Fibroblast of lung (primary cell): ENCODE measurements around the gene MYL12A. TPM values are rescaled to one million over a fixed set of nuclear protein-coding genes. Genes with fewer than 3 reads are reported as not detected.

Experiments used
- DNase-seq, 2 donors: peaks; one replicate each; pipeline versions ENCODE4 v3.0.0 to v3.0.0-alpha.2; 2010; ENCODE audit warnings: low read depth in 2 of 2
- H2AFZ ChIP-seq: 2 replicates; pipeline ENCODE4 v1.5.1; 2012; ENCODE audit warnings: low read length, control low read depth, inconsistent platforms
- H3K27ac ChIP-seq: 2 replicates; pipeline ENCODE4 v1.5.1; 2011; ENCODE audit warnings: low read length, control low read depth; ENCODE audit not compliant: insufficient read depth
- H3K27me3 ChIP-seq: 2 replicates; pipeline ENCODE4 v1.5.1; 2011; ENCODE audit warnings: mild to moderate bottlenecking, low read length; ENCODE audit not compliant: control insufficient read depth, insufficient read depth
- H3K36me3 ChIP-seq: 2 replicates; pipeline ENCODE4 v1.5.1; 2011; ENCODE audit warnings: low read length; ENCODE audit not compliant: control insufficient read depth, insufficient read depth
- H3K4me1 ChIP-seq: 2 replicates; pipeline ENCODE4 v1.5.1; 2011; ENCODE audit warnings: low read length; ENCODE audit not compliant: control insufficient read depth, insufficient read depth; ENCODE audit errors: extremely low read depth
- H3K4me2 ChIP-seq: 2 replicates; pipeline ENCODE4 v1.5.1; 2011; ENCODE audit warnings: low read length, control low read depth; ENCODE audit not compliant: insufficient read depth; ENCODE audit errors: extremely low read depth
- H3K4me3 ChIP-seq, 4 experiments: fragments of 200-600 bp in 1 of 4; sonication (generic) in 1 of 4; replicated peaks in 1 of 4; 2 replicates each; pipeline ENCODE4 v1.5.1; 2011 to 2016; ENCODE audit warnings: low read length in 4 of 4, low read depth in 3 of 4, mild to moderate bottlenecking in 3 of 4, control low read depth in 2 of 4, inconsistent platforms in 1 of 4, mixed read lengths in 1 of 4; ENCODE audit not compliant: insufficient read depth in 1 of 4; ENCODE audit errors: control extremely low read depth in 1 of 4
- H3K79me2 ChIP-seq: 2 replicates; pipeline ENCODE4 v1.5.1; 2012; ENCODE audit warnings: mild to moderate bottlenecking, low read length, inconsistent platforms; ENCODE audit not compliant: control insufficient read depth, insufficient read depth
- H3K9ac ChIP-seq: 2 replicates; pipeline ENCODE4 v1.5.1; 2011; ENCODE audit warnings: mild to moderate bottlenecking, low read length, control low read depth; ENCODE audit not compliant: insufficient read depth
- H3K9me3 ChIP-seq: 2 replicates; pipeline ENCODE4 v1.5.1; 2012; ENCODE audit warnings: low read depth, low read length; ENCODE audit not compliant: control insufficient read depth, insufficient read depth
- H4K20me1 ChIP-seq: 2 replicates; pipeline ENCODE4 v1.5.1; 2011; ENCODE audit warnings: low read length; ENCODE audit not compliant: control insufficient read depth, insufficient read depth; ENCODE audit errors: extremely low read depth
- EZH2 ChIP-seq: IDR thresholded peaks from 2 replicates; pipeline ENCODE4 v1.5.1; 2012; ENCODE audit warnings: low read length, control low read depth, mild to moderate bottlenecking; ENCODE audit errors: missing control alignments
- polyA plus RNA-seq, 2 donors: library from polyadenylated mRNA; depleted of rRNA in 1 of 2; stranded (reverse) in 1 of 2; unstranded in 1 of 2; fragments of >200 nt; gene quantifications; 2 replicates each; pipeline ENCODE4 v1.2.1, GENCODE V29; 2011 to 2012; ENCODE audit warnings: missing spikeins in 1 of 2
- total RNA-seq: library from RNA; depleted of rRNA; stranded (reverse); fragments of >200 nt; gene quantifications from 2 replicates; pipeline ENCODE4 v1.2.1, GENCODE V29; 2014
- TF ChIP-seq, protein P1 (sequence below), 2 donors: IDR thresholded peaks in 1 of 2; conservative IDR thresholded peaks in 1 of 2; 1 replicate in 1 of 2; 2 replicates in 1 of 2; pipeline ENCODE4 v1.5.1; 2011 to 2012; ENCODE audit warnings: low read length in 2 of 2, control low read depth in 1 of 2, inconsistent platforms in 1 of 2, low read depth in 1 of 2, mild to moderate bottlenecking in 1 of 2

The MYL12A gene
- total and polyA plus RNA-seq, 2 donors (not counting 1 experiment from before 2014, with no cell fraction given), result 826 to 1,436 TPM

DNA sequence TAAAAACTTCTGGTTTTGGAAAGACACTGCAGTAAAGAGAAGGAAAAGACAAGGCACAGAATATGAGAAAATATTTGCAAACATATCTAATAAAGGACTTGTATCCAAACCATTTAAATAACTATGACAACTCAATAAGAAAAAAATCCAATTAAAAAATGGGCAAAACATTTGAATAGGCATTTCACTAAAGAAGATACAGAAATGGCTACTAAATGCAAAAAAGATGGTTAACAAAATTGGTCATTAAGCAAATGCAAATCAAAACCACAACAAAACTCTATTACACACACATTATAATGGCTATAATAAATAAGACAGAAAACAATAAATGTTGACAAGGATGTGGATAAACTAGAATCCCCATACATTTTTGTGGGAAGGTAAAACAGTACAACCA, 42.4 kb upstream of the MYL12A start:
- Histone ChIP-seq H3K27ac (no peak overlapping the region), H3K9me3 (no peaks in the 10 kb centered on the region)

DNA sequence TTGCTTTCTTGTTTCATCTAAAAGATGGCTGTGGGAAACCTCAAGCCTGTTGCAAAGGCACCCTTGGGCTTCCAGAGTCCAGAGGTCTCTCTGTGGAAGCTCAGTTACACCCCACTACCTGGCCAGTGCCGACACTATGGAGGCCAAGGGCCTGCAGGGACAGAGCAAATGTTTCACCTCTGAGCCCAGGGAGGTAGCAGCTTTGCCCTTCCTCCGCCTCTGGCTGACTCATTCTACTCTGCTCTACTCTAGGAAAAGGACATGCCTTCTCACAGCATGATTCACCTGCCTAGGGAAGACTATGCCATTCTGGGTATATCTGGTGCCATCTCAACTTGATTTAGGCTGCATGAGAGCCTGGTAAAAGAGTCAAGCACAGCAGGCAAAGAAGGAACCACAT, 40.0 kb upstream of the MYL12A start:
- Histone ChIP-seq H3K4me3 (no peak overlapping the region), H3K9ac (no peak overlapping the region), H3K27me3 (no peaks in the 10 kb centered on the region), H2AFZ (no peak overlapping the region), H3K9me3 (no peaks in the 10 kb centered on the region), H3K27ac (no peak overlapping the region), H4K20me1 (no peaks in the 10 kb centered on the region), H3K79me2 (no peaks in the 10 kb centered on the region), H3K4me1 (peaks cover 3% of the 10 kb centered on the region), H3K4me2 (no peak overlapping the region), H3K36me3 (no peaks in the 10 kb centered on the region)
- DNase-seq, result no peak
- TF ChIP-seq, protein P1, sequence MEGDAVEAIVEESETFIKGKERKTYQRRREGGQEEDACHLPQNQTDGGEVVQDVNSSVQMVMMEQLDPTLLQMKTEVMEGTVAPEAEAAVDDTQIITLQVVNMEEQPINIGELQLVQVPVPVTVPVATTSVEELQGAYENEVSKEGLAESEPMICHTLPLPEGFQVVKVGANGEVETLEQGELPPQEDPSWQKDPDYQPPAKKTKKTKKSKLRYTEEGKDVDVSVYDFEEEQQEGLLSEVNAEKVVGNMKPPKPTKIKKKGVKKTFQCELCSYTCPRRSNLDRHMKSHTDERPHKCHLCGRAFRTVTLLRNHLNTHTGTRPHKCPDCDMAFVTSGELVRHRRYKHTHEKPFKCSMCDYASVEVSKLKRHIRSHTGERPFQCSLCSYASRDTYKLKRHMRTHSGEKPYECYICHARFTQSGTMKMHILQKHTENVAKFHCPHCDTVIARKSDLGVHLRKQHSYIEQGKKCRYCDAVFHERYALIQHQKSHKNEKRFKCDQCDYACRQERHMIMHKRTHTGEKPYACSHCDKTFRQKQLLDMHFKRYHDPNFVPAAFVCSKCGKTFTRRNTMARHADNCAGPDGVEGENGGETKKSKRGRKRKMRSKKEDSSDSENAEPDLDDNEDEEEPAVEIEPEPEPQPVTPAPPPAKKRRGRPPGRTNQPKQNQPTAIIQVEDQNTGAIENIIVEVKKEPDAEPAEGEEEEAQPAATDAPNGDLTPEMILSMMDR (conservative IDR thresholded peaks at IDR 0.05 in 1 of 2, IDR thresholded peaks at IDR 0.05 in 1 of 2; ENCODE audit: low read depth in 1 of 2, low read length in 2 of 2), result no peak
- TF ChIP-seq EZH2, result no peak

More for the DNA sequence above, 42.4 kb upstream of the MYL12A start:
- Histone ChIP-seq H3K4me3 (no peak overlapping the region), H3K79me2 (no peaks in the 10 kb centered on the region), H3K9ac (no peak overlapping the region), H3K4me1 (no peaks in the 10 kb centered on the region), H3K36me3 (no peaks in the 10 kb centered on the region), H3K4me2 (no peak overlapping the region), H3K27me3 (no peaks in the 10 kb centered on the region), H4K20me1 (no peaks in the 10 kb centered on the region), H2AFZ (no peak overlapping the region)
- no peak for TF ChIP-seq EZH2
- TF ChIP-seq, protein P1 (conservative IDR thresholded peaks at IDR 0.05 in 1 of 2, IDR thresholded peaks at IDR 0.05 in 1 of 2; ENCODE audit: low read depth in 1 of 2, low read length in 2 of 2), result no peak
- no peak for DNase-seq

DNA sequence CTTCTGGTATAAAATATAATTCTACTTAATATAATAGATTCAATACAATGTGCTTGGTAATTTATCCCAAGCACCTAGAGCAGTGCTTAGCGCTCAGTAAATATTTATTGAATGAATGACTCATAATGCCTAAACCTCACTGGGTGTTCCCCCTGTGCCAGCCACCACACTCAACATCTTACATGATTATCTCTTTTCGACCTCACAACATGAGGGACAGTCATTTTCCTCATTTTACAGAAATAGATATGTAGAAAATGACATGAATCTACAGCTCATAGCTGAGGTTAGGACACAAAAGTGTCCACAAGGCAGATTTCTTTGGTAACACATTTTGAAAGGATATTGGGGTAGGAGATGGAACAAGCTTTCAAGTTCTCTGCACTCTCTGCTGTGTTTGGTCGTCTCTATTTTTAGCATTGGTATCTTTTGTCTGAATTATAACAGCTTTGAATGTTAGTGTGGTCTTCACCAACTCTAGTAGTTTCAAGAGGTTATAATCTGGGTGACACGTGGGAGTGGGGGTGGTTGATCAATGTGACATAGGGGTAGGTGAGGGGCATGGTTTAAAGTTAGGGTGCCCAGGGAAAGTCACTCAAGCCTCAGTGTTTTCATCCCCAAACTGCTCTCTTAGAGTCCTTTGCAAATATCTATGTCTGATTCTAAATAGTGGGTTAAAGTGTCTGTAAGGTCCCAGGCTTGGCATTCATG, 37.6 kb upstream of the MYL12A start:
- Histone ChIP-seq H3K27me3 (no peaks in the 10 kb centered on the region), H3K9me3 (no peaks in the 10 kb centered on the region), H3K4me3 (no peak overlapping the region), H2AFZ (no peak overlapping the region), H3K27ac (no peak overlapping the region), H3K9ac (no peak overlapping the region), H3K79me2 (no peaks in the 10 kb centered on the region), H4K20me1 (no peaks in the 10 kb centered on the region), H3K36me3 (no peaks in the 10 kb centered on the region), H3K4me2 (no peak overlapping the region), H3K4me1 (peaks cover 3% of the 10 kb centered on the region)
- DNase-seq, result peak in 1 of 2 donors; percentile 24
- TF ChIP-seq, protein P1 (conservative IDR thresholded peaks at IDR 0.05 in 1 of 2, IDR thresholded peaks at IDR 0.05 in 1 of 2; ENCODE audit: low read depth in 1 of 2, low read length in 2 of 2), result no peak
- TF ChIP-seq EZH2, result no peak
